GM23248 (cell line): ENCODE data around the gene WDR87. TPM values are rescaled to one million over a fixed set of nuclear protein-coding genes. Genes with fewer than 3 reads are reported as not detected.

Experiments used
- DNase-seq: peaks from one replicate; pipeline ENCODE4 v3.0.0-alpha.2; 2015
- H2AFZ ChIP-seq: fragments of 200-600 bp; sonication (generic); 2 replicates; pipeline ENCODE4 v1.6.1; 2016; ENCODE audit warnings: antibody characterized with exemption
- H3F3A ChIP-seq: fragments of 200-600 bp; sonication (generic); 2 replicates; pipeline ENCODE4 v1.6.1; 2016; ENCODE audit warnings: mild to moderate bottlenecking, antibody characterized with exemption, mixed run types; ENCODE audit not compliant: insufficient read depth
- H3K27ac ChIP-seq: fragments of 200-600 bp; sonication (generic); 2 replicates; pipeline ENCODE4 v1.5.1; 2016; ENCODE audit warnings: mild to moderate bottlenecking
- H3K27me3 ChIP-seq: fragments of 200-600 bp; sonication (generic); replicated peaks from 2 replicates; pipeline ENCODE4 v1.6.1; 2016; ENCODE audit warnings: mild to moderate bottlenecking; ENCODE audit not compliant: insufficient read depth
- H3K36me3 ChIP-seq: fragments of 200-600 bp; sonication (generic); 2 replicates; pipeline ENCODE4 v1.6.1; 2016; ENCODE audit warnings: low read depth, mild to moderate bottlenecking
- H3K4me1 ChIP-seq: fragments of 200-600 bp; sonication (generic); 2 replicates; pipeline ENCODE4 v1.6.1; 2016; ENCODE audit warnings: mild to moderate bottlenecking; ENCODE audit not compliant: insufficient read depth
- H3K4me2 ChIP-seq: fragments of 200-600 bp; sonication (generic); one replicate; pipeline ENCODE4 v1.6.1; 2016; ENCODE audit warnings: mild to moderate bottlenecking; ENCODE audit not compliant: unreplicated experiment
- H3K4me3 ChIP-seq: fragments of 200-600 bp; sonication (generic); 2 replicates; pipeline ENCODE4 v1.5.1; 2016; ENCODE audit warnings: mild to moderate bottlenecking
- H3K79me2 ChIP-seq: fragments of 200-600 bp; sonication (generic); 2 replicates; pipeline ENCODE4 v1.6.1; 2016; ENCODE audit warnings: mild to moderate bottlenecking; ENCODE audit not compliant: insufficient read depth
- H3K9ac ChIP-seq: fragments of 200-600 bp; sonication (generic); 2 replicates; pipeline ENCODE4 v1.6.1; 2016; ENCODE audit warnings: mild to moderate bottlenecking
- H3K9me2 ChIP-seq: fragments of 200-600 bp; sonication (generic); 2 replicates; pipeline ENCODE4 v1.6.1; 2016; ENCODE audit warnings: mixed run types, mild to moderate bottlenecking, moderate library complexity; ENCODE audit not compliant: insufficient read depth
- H3K9me3 ChIP-seq: fragments of 200-600 bp; sonication (generic); one replicate; pipeline ENCODE4 v1.6.1; 2017; ENCODE audit warnings: low read depth
- H4K20me1 ChIP-seq: fragments of 200-600 bp; sonication (generic); 2 replicates; pipeline ENCODE4 v1.6.0; 2016; ENCODE audit not compliant: insufficient read depth
- EZH2 ChIP-seq: fragments of 200-600 bp; sonication (generic); IDR thresholded peaks from 2 replicates; pipeline ENCODE4 v1.6.1; 2018; ENCODE audit warnings: antibody characterized with exemption, mild to moderate bottlenecking; ENCODE audit not compliant: insufficient read depth, poor library complexity, severe bottlenecking
- EZH2phosphoT487 ChIP-seq: fragments of 200-600 bp; sonication (generic); IDR thresholded peaks from 2 replicates; pipeline ENCODE4 v1.6.1; 2018; ENCODE audit warnings: antibody characterized with exemption, moderate library complexity, mild to moderate bottlenecking, low read depth; ENCODE audit not compliant: insufficient read depth
- WGBS, 2 experiments: methylation state at CpG; one replicate each; pipeline ENCODE4 v1.1.6; 2015 to 2017; ENCODE audit warnings: low lambda C conversion rate in 2 of 2, low coverage in 1 of 2; ENCODE audit errors: missing lambda C conversion rate in 2 of 2; 5-methylcytosine and 5-hydroxymethylcytosine counted together
- in situ Hi-C: fragments of 300-500 bp; cut with MboI; formaldehyde crosslinking; loops from 2 replicates; pipeline ENCODE4 v1.15.0; 2020
- polyA plus RNA-seq: library from polyadenylated mRNA; unstranded; fragments of >200 nt; fragmentation: Nextera tagmentation; extraction: Ambion mirVana; gene quantifications from 2 replicates; pipeline ENCODE4 v1.2.1, GENCODE V29; 2016
- total RNA-seq: library from RNA; depleted of rRNA; stranded (reverse); fragments of >200 nt; shearing (Covaris generic); gene quantifications from 2 replicates; pipeline ENCODE4 v1.2.3, GENCODE V29; 2014

The WDR87 gene
- total and polyA plus RNA-seq, 2 experiments from 2014 or later = not detected

- Histone ChIP-seq H3F3A (no peaks in the 10 kb centered on the region), H3K9me3 (no peaks in the 10 kb centered on the region), H2AFZ (no peak overlapping the region), H3K36me3 (no peaks in the 10 kb centered on the region), H3K9ac (no peak overlapping the region), H3K79me2 (no peaks in the 10 kb centered on the region), H3K27me3 (peaks cover 25% of the 10 kb centered on the region), H3K27ac (no peak overlapping the region), H3K4me1 (no peaks in the 10 kb centered on the region), H4K20me1 (no peaks in the 10 kb centered on the region), H3K4me2 (no peak overlapping the region), H3K4me3 (no peak overlapping the region), H3K9me2 (no peaks in the 10 kb centered on the region)
- no peak for TF ChIP-seq EZH2
- TF ChIP-seq EZH2phosphoT487 = no peak
- no peak for DNase-seq
- in situ Hi-C loops = loop anchor here (10.0 kb wide), 1 partner anchor 341 kb away; no protein-coding TSS in a partner anchor
- WGBS, 2 experiments = 49 to 51% methylated on average over 11 of the region's 11 CpGs
These were observed 12.4 kb downstream of the WDR87 start for GRCh38 chr19:37893845-37894575.

DNA sequence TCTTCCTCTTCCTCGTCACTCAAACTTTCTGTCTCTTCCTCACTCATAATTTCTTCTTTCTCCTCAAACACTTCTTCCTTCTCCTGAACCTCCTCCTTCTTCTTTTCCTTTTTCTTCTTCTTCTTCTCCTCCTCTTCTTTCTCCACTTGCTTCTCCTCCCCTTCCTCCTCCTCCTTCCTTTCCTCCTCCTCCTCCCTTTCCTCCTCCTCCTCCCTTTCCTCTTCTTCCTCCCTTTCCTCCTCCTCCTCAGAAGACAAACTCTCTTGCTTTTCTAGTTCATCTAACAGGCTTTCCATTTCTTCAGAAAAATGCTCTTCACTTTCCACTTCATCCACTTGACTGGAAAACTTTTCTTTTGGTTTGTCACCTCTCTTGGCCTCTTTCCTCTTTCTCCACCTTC is 19.8 kb downstream of the WDR87 start:
- 17% methylated on average over 1 of the region's 1 CpG for WGBS, 2 experiments
- no peaks in the 10 kb centered on the region for H4K20me1 ChIP-seq
- H3K4me3 ChIP-seq = no peak overlapping the region
- no peaks in the 10 kb centered on the region for H3K36me3 ChIP-seq
- H3K9me3 ChIP-seq = no peaks in the 10 kb centered on the region
- no peak for TF ChIP-seq EZH2
- no peak for TF ChIP-seq EZH2phosphoT487
- in situ Hi-C loops = no loop called here
- no peaks in the 10 kb centered on the region for H3F3A ChIP-seq
- no peak for DNase-seq
- H3K9ac ChIP-seq = no peak overlapping the region
- H3K27me3 ChIP-seq = peaks cover 34% of the 10 kb centered on the region
- no peak overlapping the region for H3K4me2 ChIP-seq
- no peaks in the 10 kb centered on the region for H3K79me2 ChIP-seq
- H2AFZ ChIP-seq = no peak overlapping the region
- H3K27ac ChIP-seq = no peak overlapping the region
- H3K9me2 ChIP-seq = no peaks in the 10 kb centered on the region
- no peaks in the 10 kb centered on the region for H3K4me1 ChIP-seq

GRCh38 chr19:37885392-37885791 is 21.0 kb downstream of the WDR87 start:
- DNase-seq = no peak
- no peaks in the 10 kb centered on the region for H3K4me1 ChIP-seq
- no peaks in the 10 kb centered on the region for H3K36me3 ChIP-seq
- WGBS, 2 experiments = 21 to 36% methylated on average over 1 of the region's 1 CpG
- TF ChIP-seq EZH2phosphoT487 (no peak), EZH2 (no peak)
- H4K20me1 ChIP-seq = no peaks in the 10 kb centered on the region
- in situ Hi-C loops = no loop called here
- no peaks in the 10 kb centered on the region for H3K79me2 ChIP-seq
- H3K4me2 ChIP-seq = no peak overlapping the region
- H3K27ac ChIP-seq = no peak overlapping the region
- H3K9me3 ChIP-seq = no peaks in the 10 kb centered on the region
- H3K4me3 ChIP-seq = no peak overlapping the region
- H2AFZ ChIP-seq = no peak overlapping the region
- no peak overlapping the region for H3K9ac ChIP-seq
- H3K9me2 ChIP-seq = no peaks in the 10 kb centered on the region
- H3K27me3 ChIP-seq = peaks cover 31% of the 10 kb centered on the region
- H3F3A ChIP-seq = no peaks in the 10 kb centered on the region

GRCh38 chr19:37877147-37877546 is 29.2 kb downstream of the WDR87 start:
- Histone ChIP-seq H2AFZ (no peak overlapping the region), H3K36me3 (no peaks in the 10 kb centered on the region), H3K4me3 (no peak overlapping the region), H3K27me3 (no peaks in the 10 kb centered on the region), H4K20me1 (no peaks in the 10 kb centered on the region), H3K9me3 (no peaks in the 10 kb centered on the region), H3K9ac (no peak overlapping the region), H3F3A (no peaks in the 10 kb centered on the region), H3K4me2 (no peak overlapping the region), H3K27ac (no peak overlapping the region), H3K4me1 (no peaks in the 10 kb centered on the region), H3K79me2 (no peaks in the 10 kb centered on the region), H3K9me2 (no peaks in the 10 kb centered on the region)
- DNase-seq = no peak
- WGBS, 2 experiments = 40 to 41% methylated on average over 3 of the region's 3 CpGs
- in situ Hi-C loops = no loop called here
- TF ChIP-seq EZH2phosphoT487 (no peak), EZH2 (no peak)
